ENCODE measurements around the gene WASF1. TPM values are rescaled to one million over a fixed set of nuclear protein-coding genes. Genes with fewer than 3 reads are reported as not detected.

Gene WASF1
- total and polyA plus RNA-seq, 3 donors from 2014 or later, result 102 to 204 (median 158) TPM

GRCh38 chr6:110216140-110216539 lies 36.7 kb upstream of the WASF1 start:
- H3K9me3 ChIP-seq, result no peaks in the 10 kb centered on the region
- 80 to 85% methylated on average over 5 of the region's 5 CpGs for WGBS, 2 donors
- no peak for DNase-seq
- no peaks in the 10 kb centered on the region for H3K4me1 ChIP-seq
- H3K36me3 ChIP-seq (ENCODE audit: low read depth, missing control alignments), result no peaks in the 10 kb centered on the region
- no peak overlapping the region for H3K27ac ChIP-seq
- no peaks in the 10 kb centered on the region for H3K27me3 ChIP-seq
- H3K4me3 ChIP-seq, result no peak overlapping the region
- intact Hi-C loops (cut with DNase I; ENCODE audit: low total_unique reads), result no loop called here
- TF ChIP-seq CTCF (IDR thresholded peaks at IDR 0.05) (no peak), POLR2A (IDR thresholded peaks at IDR 0.05) (no peak)

- H3K36me3 ChIP-seq (ENCODE audit: low read depth, missing control alignments), result no peaks in the 10 kb centered on the region
- H3K27me3 ChIP-seq, result no peaks in the 10 kb centered on the region
- intact Hi-C loops (cut with DNase I; ENCODE audit: low total_unique reads), result no loop called here
- WGBS, 2 donors, result 35 to 48% methylated on average over 1 of the region's 1 CpG
- no peak for DNase-seq
- H3K4me1 ChIP-seq, result no peaks in the 10 kb centered on the region
- no peak overlapping the region for H3K4me3 ChIP-seq
- TF ChIP-seq POLR2A (IDR thresholded peaks at IDR 0.05) (no peak), CTCF (IDR thresholded peaks at IDR 0.05) (no peak)
- H3K9me3 ChIP-seq, result no peaks in the 10 kb centered on the region
- no peak overlapping the region for H3K27ac ChIP-seq
Measured at GRCh38 chr6:110214338-110214737, 34.9 kb upstream of the WASF1 start.

GRCh38 chr6:110211753-110212152 lies 32.3 kb upstream of the WASF1 start:
- TF ChIP-seq POLR2A (IDR thresholded peaks at IDR 0.05) (no peak), CTCF (IDR thresholded peaks at IDR 0.05) (no peak)
- Histone ChIP-seq H3K4me3 (no peak overlapping the region), H3K9me3 (no peaks in the 10 kb centered on the region), H3K4me1 (no peaks in the 10 kb centered on the region), H3K27me3 (no peaks in the 10 kb centered on the region), H3K36me3 (ENCODE audit: low read depth, missing control alignments) (no peaks in the 10 kb centered on the region), H3K27ac (no peak overlapping the region)
- intact Hi-C loops (cut with DNase I; ENCODE audit: low total_unique reads), result no loop called here
- no peak for DNase-seq
- WGBS, 2 donors, result 89 to 94% methylated on average over 1 of the region's 1 CpG

- intact Hi-C loops (cut with DNase I; ENCODE audit: low total_unique reads), result no loop called here
- Histone ChIP-seq H3K27ac (no peak overlapping the region), H3K36me3 (ENCODE audit: low read depth, missing control alignments) (no peaks in the 10 kb centered on the region), H3K9me3 (no peaks in the 10 kb centered on the region), H3K27me3 (no peaks in the 10 kb centered on the region), H3K4me3 (no peak overlapping the region), H3K4me1 (no peaks in the 10 kb centered on the region)
- DNase-seq, result no peak
- TF ChIP-seq CTCF (IDR thresholded peaks at IDR 0.05), result no peak
- no peak for TF ChIP-seq POLR2A (IDR thresholded peaks at IDR 0.05)
- 66 to 70% methylated on average over 3 of the region's 3 CpGs for WGBS, 2 donors
Measured at GRCh38 chr6:110207652-110208051, 28.2 kb upstream of the WASF1 start.

- 73 to 77% methylated on average over 3 of the region's 3 CpGs for WGBS, 2 donors
- no peaks in the 10 kb centered on the region for H3K36me3 ChIP-seq (ENCODE audit: low read depth, missing control alignments)
- no peaks in the 10 kb centered on the region for H3K4me1 ChIP-seq
- TF ChIP-seq POLR2A (IDR thresholded peaks at IDR 0.05) (no peak), CTCF (IDR thresholded peaks at IDR 0.05) (no peak)
- no peaks in the 10 kb centered on the region for H3K9me3 ChIP-seq
- intact Hi-C loops (cut with DNase I; ENCODE audit: low total_unique reads), result no loop called here
- H3K27me3 ChIP-seq, result no peaks in the 10 kb centered on the region
- H3K4me3 ChIP-seq, result no peak overlapping the region
- DNase-seq, result no peak
- no peak overlapping the region for H3K27ac ChIP-seq
Measured at GRCh38 chr6:110201151-110201884, 21.8 kb upstream of the WASF1 start.

Measured in testis (tissue), 3 donors.